BE2C (cell line): ENCODE results near the gene AHCY.
"Not testable (repeated sequence)": the region's sequence is repeated elsewhere in the genome, so short reads cannot be mapped to it uniquely, and the experiment has no call there.

ENCODE experiments used
- DNase-seq: peaks from one replicate; pipeline ENCODE4 v3.0.0-alpha.2; 2020
- H3K27me3 ChIP-seq: fragments of 250-450 bp; sonication (Bioruptor Pico); 2 replicates; pipeline ENCODE4 v1.5.1; 2020; ENCODE audit warnings: mild to moderate bottlenecking
- H3K36me3 ChIP-seq: fragments of 250-450 bp; sonication (Bioruptor Pico); 2 replicates; pipeline ENCODE4 v1.5.1; 2020; ENCODE audit warnings: mild to moderate bottlenecking
- H3K4me1 ChIP-seq: fragments of 250-450 bp; sonication (Bioruptor Pico); 2 replicates; pipeline ENCODE4 v1.5.1; 2020
- H3K4me3 ChIP-seq: 2 replicates; pipeline ENCODE4 v1.5.1; 2011; ENCODE audit warnings: low read depth, low read length
- H3K9me3 ChIP-seq: fragments of 250-450 bp; sonication (Bioruptor Pico); 2 replicates; pipeline ENCODE4 v1.5.1; 2020
- TF ChIP-seq, protein P1 (sequence below): IDR thresholded peaks from 2 replicates; pipeline ENCODE4 v1.5.1; 2012; ENCODE audit warnings: mild to moderate bottlenecking, low read depth, low read length

The AHCY gene

DNA sequence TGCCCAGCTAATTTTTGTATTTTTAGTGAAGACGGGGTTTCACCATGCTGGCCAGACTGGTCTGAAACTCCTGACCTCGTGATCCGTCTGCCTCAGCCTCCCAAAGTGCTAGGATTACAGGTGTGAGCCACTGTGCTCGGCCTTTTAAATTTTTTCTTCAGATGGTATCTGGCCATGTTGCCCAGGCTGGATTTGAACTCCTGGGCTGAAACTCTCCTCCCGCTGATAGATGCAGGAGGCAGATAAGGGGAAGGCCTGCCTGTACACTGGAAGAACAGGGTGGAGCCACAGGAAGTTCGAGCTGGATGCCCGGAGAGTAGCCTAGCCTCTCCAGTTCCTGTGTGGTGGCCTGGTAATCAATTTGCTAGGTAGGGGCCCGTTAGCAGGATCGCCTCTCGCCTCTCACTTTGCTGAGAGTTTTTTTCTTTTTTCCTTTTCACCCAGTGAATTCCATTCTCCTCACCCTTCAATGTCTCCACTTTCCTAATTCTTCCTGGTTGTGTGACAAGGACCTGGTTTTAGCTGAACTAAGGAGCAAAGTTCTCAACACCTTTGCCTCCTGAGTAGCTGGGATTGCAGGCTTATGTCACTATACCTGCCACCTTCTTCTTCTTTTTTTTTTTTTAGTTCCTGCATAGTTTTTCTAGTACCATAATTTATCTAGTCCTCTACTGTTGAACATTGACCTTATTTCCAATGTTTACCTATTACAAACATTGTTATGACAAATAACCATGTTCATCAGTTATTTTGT lies 40.5 kb upstream of the AHCY start:
- Histone ChIP-seq H3K4me1 (no peaks in the 10 kb centered on the region), H3K4me3 (no peak overlapping the region), H3K9me3 (no peaks in the 10 kb centered on the region), H3K36me3 (no peaks in the 10 kb centered on the region), H3K27me3 (no peaks in the 10 kb centered on the region)
- DNase-seq: no peak
- TF ChIP-seq, protein P1, sequence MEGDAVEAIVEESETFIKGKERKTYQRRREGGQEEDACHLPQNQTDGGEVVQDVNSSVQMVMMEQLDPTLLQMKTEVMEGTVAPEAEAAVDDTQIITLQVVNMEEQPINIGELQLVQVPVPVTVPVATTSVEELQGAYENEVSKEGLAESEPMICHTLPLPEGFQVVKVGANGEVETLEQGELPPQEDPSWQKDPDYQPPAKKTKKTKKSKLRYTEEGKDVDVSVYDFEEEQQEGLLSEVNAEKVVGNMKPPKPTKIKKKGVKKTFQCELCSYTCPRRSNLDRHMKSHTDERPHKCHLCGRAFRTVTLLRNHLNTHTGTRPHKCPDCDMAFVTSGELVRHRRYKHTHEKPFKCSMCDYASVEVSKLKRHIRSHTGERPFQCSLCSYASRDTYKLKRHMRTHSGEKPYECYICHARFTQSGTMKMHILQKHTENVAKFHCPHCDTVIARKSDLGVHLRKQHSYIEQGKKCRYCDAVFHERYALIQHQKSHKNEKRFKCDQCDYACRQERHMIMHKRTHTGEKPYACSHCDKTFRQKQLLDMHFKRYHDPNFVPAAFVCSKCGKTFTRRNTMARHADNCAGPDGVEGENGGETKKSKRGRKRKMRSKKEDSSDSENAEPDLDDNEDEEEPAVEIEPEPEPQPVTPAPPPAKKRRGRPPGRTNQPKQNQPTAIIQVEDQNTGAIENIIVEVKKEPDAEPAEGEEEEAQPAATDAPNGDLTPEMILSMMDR: no peak

DNA sequence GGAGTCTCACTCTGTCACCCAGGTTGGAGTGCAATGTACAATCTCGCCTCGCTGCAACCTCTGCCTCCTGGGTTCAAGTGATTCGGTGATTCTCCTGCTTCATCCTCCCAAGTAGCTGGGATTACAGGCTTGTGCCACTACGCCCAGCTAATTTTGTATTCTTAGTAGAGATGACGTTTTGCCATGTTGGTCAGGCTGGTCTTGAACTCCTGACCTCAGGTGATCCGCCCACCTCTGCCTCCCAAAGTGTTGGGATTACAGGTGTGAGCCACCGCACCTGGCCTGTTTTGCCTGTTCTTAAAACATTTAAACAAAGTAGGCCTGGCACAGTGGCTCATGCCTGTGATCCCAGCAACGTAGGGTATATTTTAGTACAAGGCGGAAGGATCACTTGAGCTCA lies 38.0 kb upstream of the AHCY start:
- not testable (repeated sequence) for H3K4me1 ChIP-seq, H3K4me3 ChIP-seq, H3K27me3 ChIP-seq, H3K36me3 ChIP-seq, H3K9me3 ChIP-seq, DNase-seq

DNA sequence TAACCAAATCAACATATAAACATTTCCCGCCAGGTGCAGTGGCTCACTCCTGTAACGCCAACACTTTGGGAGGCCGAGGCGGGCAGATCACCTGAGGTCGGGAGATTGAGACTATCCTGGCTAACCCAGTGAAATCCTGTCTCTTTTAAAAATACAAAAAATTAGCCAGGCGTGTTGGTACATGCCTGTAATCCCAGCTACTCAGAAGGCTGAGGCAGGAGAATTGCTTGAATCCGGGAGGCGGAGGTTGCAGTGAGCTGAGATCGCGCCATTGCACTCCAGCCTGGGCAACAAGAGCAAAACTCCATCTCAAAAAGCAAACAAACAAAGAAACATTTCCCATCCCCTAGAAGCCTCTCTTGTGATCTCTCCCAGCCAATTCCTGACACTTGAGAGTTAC lies 37.6 kb upstream of the AHCY start:
- not testable (repeated sequence) for DNase-seq, H3K36me3 ChIP-seq, H3K4me3 ChIP-seq, H3K4me1 ChIP-seq, H3K9me3 ChIP-seq, H3K27me3 ChIP-seq

DNA sequence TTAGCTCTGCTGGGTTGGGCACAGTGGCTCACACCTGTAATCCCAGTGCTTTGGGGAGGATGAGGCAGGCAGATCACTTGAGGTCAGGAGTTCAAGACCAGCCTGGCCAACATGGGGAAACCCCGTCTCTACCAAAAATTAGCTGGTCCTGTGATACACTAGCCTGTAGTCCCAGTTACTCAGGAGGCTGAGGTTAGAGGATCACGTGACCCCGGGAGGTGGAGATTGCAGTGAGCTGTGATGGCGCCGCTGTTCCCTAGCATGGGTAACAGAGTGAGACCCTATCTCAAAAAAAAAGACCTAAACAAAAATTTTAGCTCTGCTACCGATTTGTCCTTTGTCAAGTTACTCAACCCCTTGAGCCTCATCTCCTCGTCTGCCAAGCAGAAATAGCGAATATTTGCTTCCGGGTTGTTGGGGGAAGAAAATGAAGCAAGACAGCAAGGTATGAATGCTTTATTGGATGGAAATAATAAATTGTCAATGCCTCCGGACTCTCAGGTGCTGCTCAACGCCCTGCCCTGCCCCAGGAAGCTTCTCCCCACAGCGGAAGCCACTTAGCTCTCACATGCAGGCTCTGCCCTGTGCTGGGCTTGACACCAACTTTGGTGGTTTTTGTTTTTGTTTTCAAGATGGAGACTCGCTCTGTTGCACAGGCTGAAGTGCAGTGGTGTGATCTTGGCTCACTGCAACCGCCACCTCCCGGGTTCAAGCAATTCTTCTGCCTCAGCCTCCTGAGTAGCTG lies 35.0 kb upstream of the AHCY start:
- H3K4me3 ChIP-seq: no peak overlapping the region
- TF ChIP-seq, protein P1: no peak
- H3K9me3 ChIP-seq: no peaks in the 10 kb centered on the region
- no peaks in the 10 kb centered on the region for H3K27me3 ChIP-seq
- no peaks in the 10 kb centered on the region for H3K36me3 ChIP-seq
- DNase-seq: no peak
- no peaks in the 10 kb centered on the region for H3K4me1 ChIP-seq

DNA sequence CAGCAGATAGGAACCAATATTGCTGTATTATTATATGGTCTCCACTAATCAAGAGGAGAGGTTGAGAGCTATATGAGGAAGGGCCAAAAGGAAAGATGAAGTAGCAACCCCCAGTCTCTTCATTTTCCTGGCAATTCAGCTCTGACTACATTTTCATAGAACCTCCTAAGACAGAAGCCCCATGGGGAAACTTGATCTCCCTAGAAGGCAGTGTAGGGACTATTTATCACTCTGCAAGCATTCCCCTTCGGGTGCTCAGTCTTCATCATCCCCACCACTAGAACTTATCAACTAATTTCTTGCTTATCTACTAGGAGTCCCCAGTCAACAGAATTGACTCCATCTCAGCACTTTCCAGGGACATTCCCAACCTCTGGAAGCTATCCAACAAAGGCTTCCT lies 34.4 kb upstream of the AHCY start:
- Histone ChIP-seq H3K36me3 (no peaks in the 10 kb centered on the region), H3K27me3 (no peaks in the 10 kb centered on the region), H3K4me3 (no peak overlapping the region), H3K4me1 (no peaks in the 10 kb centered on the region), H3K9me3 (no peaks in the 10 kb centered on the region)
- TF ChIP-seq, protein P1: no peak
- DNase-seq: no peak

DNA sequence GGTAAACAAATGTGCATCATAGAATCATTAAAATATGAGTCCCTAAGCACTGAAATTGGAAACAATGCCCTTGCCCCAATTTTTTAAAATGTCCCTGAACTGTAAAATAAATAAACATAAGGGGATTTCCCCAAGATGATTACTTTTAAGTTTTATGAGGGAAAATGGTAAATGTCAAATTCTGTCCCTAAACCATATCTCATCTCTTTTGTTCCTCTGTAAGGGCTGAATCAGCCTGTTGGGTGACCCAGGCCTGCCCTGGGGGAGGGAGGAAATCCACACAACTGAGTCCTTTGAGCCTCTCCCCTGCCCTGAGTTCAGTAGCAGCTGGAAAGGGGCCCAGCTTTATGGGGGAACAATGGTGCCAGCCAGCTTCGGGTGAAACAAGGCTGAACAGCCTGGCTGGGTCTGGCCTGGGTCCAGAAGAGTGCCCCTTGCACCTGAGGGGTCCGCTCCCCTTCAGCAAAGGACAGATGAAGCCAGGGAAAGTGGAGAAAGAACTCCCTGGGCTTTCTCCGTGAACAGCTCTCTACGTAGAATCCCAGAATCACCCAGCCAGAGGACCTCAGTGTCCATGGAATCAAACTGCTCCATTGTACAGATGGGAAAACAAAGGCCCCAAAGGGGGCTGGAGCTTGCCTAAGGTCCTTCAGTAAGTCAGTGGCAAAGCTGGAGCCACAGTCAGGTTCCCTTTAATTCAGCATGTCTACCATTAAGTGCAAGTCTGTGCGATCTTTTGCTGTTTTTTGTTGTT lies 31.7 kb upstream of the AHCY start:
- H3K27me3 ChIP-seq: no peaks in the 10 kb centered on the region
- no peaks in the 10 kb centered on the region for H3K36me3 ChIP-seq
- H3K4me3 ChIP-seq: no peak overlapping the region
- TF ChIP-seq, protein P1: no peak
- no peak for DNase-seq
- no peaks in the 10 kb centered on the region for H3K4me1 ChIP-seq
- H3K9me3 ChIP-seq: no peaks in the 10 kb centered on the region

DNA sequence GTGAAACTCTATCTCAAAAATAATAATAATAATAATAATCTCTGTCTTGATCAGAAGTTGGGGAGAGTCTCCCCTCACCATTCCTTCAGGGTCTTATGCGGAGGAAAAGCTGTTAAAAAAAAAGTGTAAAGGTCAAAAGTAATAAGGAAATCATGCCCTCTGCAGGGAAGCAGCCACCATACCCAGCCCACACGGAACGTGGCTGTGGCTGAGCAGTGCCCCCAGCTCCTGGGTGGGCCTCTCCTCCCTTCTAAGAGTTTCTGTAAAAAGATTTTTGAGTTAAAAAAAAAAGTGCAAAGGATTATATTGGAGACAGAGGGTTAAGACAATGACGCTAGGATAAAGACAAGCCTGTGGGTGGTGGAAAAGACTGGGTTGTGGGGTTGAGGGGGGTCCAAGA lies 30.6 kb upstream of the AHCY start:
- H3K9me3 ChIP-seq: no peaks in the 10 kb centered on the region
- H3K4me3 ChIP-seq: no peak overlapping the region
- DNase-seq: no peak
- no peaks in the 10 kb centered on the region for H3K27me3 ChIP-seq
- TF ChIP-seq, protein P1: no peak
- H3K4me1 ChIP-seq: no peaks in the 10 kb centered on the region
- H3K36me3 ChIP-seq: no peaks in the 10 kb centered on the region
